Thymus (tissue), 11 donors: ENCODE measurements around the gene METTL17. TPM values are rescaled to one million over a fixed set of nuclear protein-coding genes. Genes with fewer than 3 reads are reported as not detected.
A peak's percentile ranks its signal among the peaks of the same experiment; 100 is the strongest.
"Not testable (repeated sequence)": the region's sequence is repeated elsewhere in the genome, so short reads cannot be mapped to it uniquely, and the experiment has no call there.

Experiments used
- DNase-seq, 9 donors: peaks; one replicate each; pipeline ENCODE4 v3.0.0-alpha.2; 2013; ENCODE audit warnings: low spot score in 9 of 9, low read depth in 6 of 9, missing footprints in 1 of 9
- H3K27ac ChIP-seq, 2 donors: one replicate each; pipeline ENCODE4 v1.5.1; 2013; ENCODE audit warnings: control low read depth in 1 of 2, low read depth in 1 of 2, low read length in 1 of 2, mild to moderate bottlenecking in 1 of 2, moderate library complexity in 1 of 2
- H3K27me3 ChIP-seq, 2 donors: one replicate each; pipeline ENCODE4 v1.5.1; 2013; ENCODE audit warnings: low read length in 1 of 2; ENCODE audit not compliant: control insufficient read depth in 2 of 2, insufficient read depth in 1 of 2
- H3K36me3 ChIP-seq, 2 donors: one replicate each; pipeline ENCODE4 v1.5.1; 2013; ENCODE audit warnings: low read length in 1 of 2, mild to moderate bottlenecking in 1 of 2, moderate library complexity in 1 of 2; ENCODE audit not compliant: control insufficient read depth in 2 of 2, insufficient read depth in 2 of 2
- H3K4me1 ChIP-seq, 2 donors: one replicate each; pipeline ENCODE4 v1.5.1; 2013; ENCODE audit warnings: low read length in 2 of 2; ENCODE audit not compliant: control insufficient read depth in 2 of 2, insufficient read depth in 2 of 2
- H3K4me3 ChIP-seq, 2 donors: one replicate each; pipeline ENCODE4 v1.5.1; 2013; ENCODE audit warnings: low read length in 2 of 2, control low read depth in 1 of 2, mild to moderate bottlenecking in 1 of 2
- H3K9me3 ChIP-seq, 2 donors: one replicate each; pipeline ENCODE4 v1.5.1; 2013; ENCODE audit warnings: low read length in 1 of 2, mild to moderate bottlenecking in 1 of 2; ENCODE audit not compliant: control insufficient read depth in 2 of 2, insufficient read depth in 1 of 2
- WGBS: extraction: QIAGEN DNeasy Blood & Tissue Kit; methylation state at CpG from one replicate; pipeline ENCODE4 v1.1.7; 2013; 5-methylcytosine and 5-hydroxymethylcytosine counted together
- polyA plus RNA-seq: library from polyadenylated mRNA; stranded (reverse); fragments of 200-250 nt; gene quantifications from one replicate; pipeline ENCODE4 v1.2.3, GENCODE V29; 2013
- total RNA-seq: library from RNA; stranded (reverse); fragments of 120-200 nt; gene quantifications from one replicate; pipeline ENCODE4 v1.2.4, GENCODE V29; 2013
- donor health status: healthy.

METTL17 gene
- total and polyA plus RNA-seq, 2 donors = 64.2 to 99.5 TPM

GRCh38 chr14:21038441-21039422 lies 49.0 kb downstream of the METTL17 start:
- WGBS = 90% methylated on average over 10 of the region's 10 CpGs
- no peaks in the 10 kb centered on the region for H3K9me3 ChIP-seq
- H3K36me3 ChIP-seq = no peaks in the 10 kb centered on the region
- DNase-seq = no peak
- peaks cover 0 to 2% of the 10 kb centered on the region in 2 donors for H3K4me1 ChIP-seq
- H3K27ac ChIP-seq = peak overlapping the region in 1 of 2 donors; percentile 2
- H3K27me3 ChIP-seq = peaks cover 0 to 5% of the 10 kb centered on the region in 2 donors
- no peak overlapping the region for H3K4me3 ChIP-seq

- WGBS = 78% methylated on average over 8 of the region's 8 CpGs
- Histone ChIP-seq H3K36me3 (no peaks in the 10 kb centered on the region), H3K9me3 (no peaks in the 10 kb centered on the region), H3K4me1 (peaks cover 0 to 6% of the 10 kb centered on the region in 2 donors), H3K4me3 (no peak overlapping the region), H3K27ac (no peak overlapping the region), H3K27me3 (peaks cover 0 to 5% of the 10 kb centered on the region in 2 donors)
- peak in 8 of 9 donors; percentile 23 to 65 (median 26) for DNase-seq
Observed at GRCh38 chr14:21039585-21040369, 50.0 kb downstream of the METTL17 start.

DNA sequence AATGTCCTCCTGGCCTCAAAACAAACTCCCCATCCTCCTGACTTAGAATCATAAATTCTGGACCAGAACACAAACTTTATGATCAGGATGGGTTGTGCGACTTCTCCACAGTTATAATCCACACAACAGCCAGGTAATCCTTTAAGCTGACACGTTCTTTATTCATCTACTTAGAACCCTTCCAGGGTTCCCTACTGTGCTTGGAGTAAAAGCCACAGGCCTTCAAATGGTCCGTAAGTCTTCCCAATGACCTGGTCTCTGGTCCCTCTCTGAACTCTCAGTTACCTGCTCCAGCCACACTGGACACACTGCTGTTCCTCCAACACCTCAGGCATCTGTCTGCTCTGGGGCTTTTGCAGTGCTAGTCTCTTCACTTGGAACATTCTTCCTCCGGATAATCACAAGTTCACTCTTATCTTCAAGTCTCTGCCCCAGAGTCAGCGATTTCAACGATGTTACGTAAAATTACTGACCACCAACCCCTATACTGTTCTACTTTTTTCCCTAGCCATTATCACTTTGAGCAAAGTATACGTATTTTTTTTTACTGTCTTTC lies 50.7 kb downstream of the METTL17 start:
- WGBS = 93% methylated on average over 8 of the region's 8 CpGs
- no peaks in the 10 kb centered on the region for H3K9me3 ChIP-seq

GRCh38 chr14:21040941-21041340 lies 51.2 kb downstream of the METTL17 start:
- WGBS = 91% methylated on average over 3 of the region's 3 CpGs
- H3K27ac ChIP-seq, H3K9me3 ChIP-seq, H3K36me3 ChIP-seq, H3K4me3 ChIP-seq, DNase-seq, H3K4me1 ChIP-seq, H3K27me3 ChIP-seq: not testable (repeated sequence)

More for the DNA sequence above, 50.7 kb downstream of the METTL17 start:
- Histone ChIP-seq H3K4me1 (peaks cover 0 to 6% of the 10 kb centered on the region in 2 donors), H3K27ac (no peak overlapping the region), H3K36me3 (no peaks in the 10 kb centered on the region), H3K4me3 (no peak overlapping the region), H3K27me3 (peaks cover 0 to 5% of the 10 kb centered on the region in 2 donors)
- DNase-seq = no peak

DNA sequence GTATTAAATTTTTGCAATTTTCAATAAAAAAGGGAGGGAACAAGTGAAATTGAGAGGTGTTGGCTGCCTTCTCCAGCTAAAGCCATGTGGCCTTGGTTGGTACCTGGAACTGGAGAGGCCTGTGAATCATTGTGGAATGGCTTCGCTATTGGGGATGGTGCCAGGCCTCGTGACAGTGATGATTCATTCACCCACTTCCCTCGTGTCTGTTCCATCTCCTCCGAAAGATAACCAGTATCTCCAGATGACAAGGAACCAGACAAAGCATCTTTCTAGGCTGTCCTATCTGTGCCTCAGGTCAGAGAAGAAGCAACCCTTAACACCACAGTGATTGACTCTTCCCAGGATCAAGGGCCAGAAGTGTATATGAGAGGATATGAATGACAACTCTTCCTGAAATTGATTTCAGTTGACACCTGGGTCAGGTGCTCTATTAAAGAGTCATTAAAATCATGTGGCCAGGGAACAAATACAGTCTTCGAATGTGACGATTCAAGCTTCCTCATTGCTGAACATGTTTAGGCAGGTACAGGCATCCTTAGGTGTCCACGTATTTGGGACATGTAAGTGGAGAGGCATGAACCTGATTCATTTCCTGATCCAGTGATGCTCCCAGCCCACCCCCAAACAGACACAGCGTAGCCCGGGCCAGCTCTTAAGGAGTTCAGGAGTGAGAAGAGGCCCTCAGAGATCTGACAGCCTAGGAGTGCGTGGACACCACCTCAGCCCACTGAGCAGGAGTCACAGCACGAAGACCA lies 52.1 kb downstream of the METTL17 start, which contains the start of gene RNASE7:
Gene RNASE7, plus strand, starts transcription at position 687 of the 758 bp plus-strand sequence. CDS start 631 bp downstream, outside the sequence.
- peaks cover 0 to 2% of the 10 kb centered on the region in 2 donors for H3K27me3 ChIP-seq
- peaks cover 0 to 6% of the 10 kb centered on the region in 2 donors for H3K4me1 ChIP-seq
- no peaks in the 10 kb centered on the region for H3K36me3 ChIP-seq
- DNase-seq = no peak
- H3K27ac ChIP-seq = peak within 1 kb of the TSS in 1 of 2 donors; percentile 51
- WGBS = 90% methylated on average over 11 of the region's 11 CpGs
- H3K4me3 ChIP-seq = no peak within 1 kb of the TSS
- H3K9me3 ChIP-seq = no peaks in the 10 kb centered on the region

- no peaks in the 10 kb centered on the region for H3K9me3 ChIP-seq
- no peak for DNase-seq
- H3K27ac ChIP-seq = no peak overlapping the region
- no peak overlapping the region for H3K4me3 ChIP-seq
- H3K4me1 ChIP-seq = peaks cover 0 to 6% of the 10 kb centered on the region in 2 donors
- 60% methylated on average over 8 of the region's 8 CpGs for WGBS
- peaks cover 0 to 2% of the 10 kb centered on the region in 2 donors for H3K27me3 ChIP-seq
- H3K36me3 ChIP-seq = no peaks in the 10 kb centered on the region
Observed at GRCh38 chr14:21042918-21043317, 53.1 kb downstream of the METTL17 start.

GRCh38 chr14:21043387-21043973 lies 53.7 kb downstream of the METTL17 start:
- WGBS = 86% methylated on average over 2 of the region's 2 CpGs
- H3K27ac ChIP-seq = no peak overlapping the region

GRCh38 chr14:21043974-21044618 lies 54.3 kb downstream of the METTL17 start:
- H3K27ac ChIP-seq = no peak overlapping the region
- peaks cover 0 to 2% of the 10 kb centered on the region in 2 donors for H3K27me3 ChIP-seq
- H3K4me1 ChIP-seq = peaks cover 0 to 6% of the 10 kb centered on the region in 2 donors
- DNase-seq = no peak
- 36% methylated on average over 6 of the region's 6 CpGs for WGBS
- H3K4me3 ChIP-seq = no peak overlapping the region
- H3K36me3 ChIP-seq = no peaks in the 10 kb centered on the region
- H3K9me3 ChIP-seq = no peaks in the 10 kb centered on the region

More at GRCh38 chr14:21043387-21043973, 53.7 kb downstream of the METTL17 start:
- no peaks in the 10 kb centered on the region for H3K9me3 ChIP-seq
- DNase-seq = no peak
- H3K36me3 ChIP-seq = no peaks in the 10 kb centered on the region
- peaks cover 0 to 2% of the 10 kb centered on the region in 2 donors for H3K27me3 ChIP-seq
- no peak overlapping the region for H3K4me3 ChIP-seq
- peaks cover 0 to 6% of the 10 kb centered on the region in 2 donors for H3K4me1 ChIP-seq
